ENCODE data around the gene FAM163A.
"Not testable (repeated sequence)": the region's sequence is repeated elsewhere in the genome, so short reads cannot be mapped to it uniquely, and the experiment has no call there.

The FAM163A gene

DNA sequence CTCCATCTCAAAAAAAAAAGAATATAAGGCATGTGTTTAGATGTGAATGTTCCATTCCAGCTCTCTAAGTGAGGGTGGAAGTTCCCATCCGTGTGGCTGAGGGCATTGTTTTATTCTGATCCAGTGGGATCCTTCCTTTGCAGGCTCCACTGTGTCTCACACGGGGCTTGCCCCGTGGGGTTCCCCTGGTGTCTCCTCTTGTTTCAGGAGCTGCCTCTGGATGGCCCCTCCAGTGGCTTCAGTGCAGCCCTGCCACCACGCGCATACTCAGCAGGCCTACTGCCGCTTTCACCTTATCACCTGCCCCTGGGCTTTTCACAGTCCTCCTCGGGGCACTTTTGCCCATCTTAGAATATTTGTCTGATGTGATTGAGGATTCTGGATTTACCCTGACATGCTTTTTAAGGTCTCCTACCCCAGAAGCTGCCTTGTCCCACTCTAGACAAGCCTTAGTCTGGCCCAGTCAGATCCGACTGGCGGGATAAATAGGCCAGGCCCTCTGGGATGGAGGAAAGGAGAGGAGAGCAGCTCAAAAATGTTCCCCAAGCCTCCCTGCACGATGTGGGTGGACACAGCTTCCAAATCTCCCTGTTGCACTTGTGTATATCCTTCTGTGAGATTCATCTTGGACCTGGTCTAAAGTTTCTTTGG lies 55.2 kb downstream of the FAM163A start:
- no peak for DNase-seq

DNA sequence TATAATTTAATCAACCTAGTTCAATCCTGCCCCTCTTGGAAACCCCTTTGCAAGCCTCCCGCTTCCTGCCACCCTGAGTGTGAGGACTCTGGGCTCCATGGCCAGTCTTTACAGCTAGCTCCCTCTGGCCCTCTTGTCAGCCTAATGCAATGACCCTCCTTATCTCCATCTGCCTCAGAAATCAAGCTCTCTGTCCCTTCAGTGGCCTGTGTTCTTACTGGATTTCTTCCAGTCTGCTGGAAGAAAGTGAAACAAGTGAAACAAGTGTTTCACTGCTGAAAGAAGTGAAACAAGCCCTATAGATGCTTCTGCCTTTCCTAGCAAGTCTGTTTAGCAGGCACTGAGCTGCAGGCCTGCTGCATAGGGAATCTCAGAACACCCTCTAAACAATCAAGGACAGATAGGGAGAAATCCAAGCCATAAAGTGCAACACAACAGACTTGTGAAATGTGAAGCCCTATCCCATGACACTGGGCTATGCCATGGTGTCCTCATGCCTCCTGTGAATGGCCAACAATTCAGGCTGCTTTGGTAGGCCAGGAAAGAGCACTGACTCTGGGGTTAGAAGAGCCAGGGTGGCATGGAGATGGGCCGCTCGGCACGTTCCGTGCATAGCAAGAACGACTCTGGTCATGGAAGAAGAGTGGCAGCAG lies 55.9 kb downstream of the FAM163A start:
- DNase-seq: no peak

GRCh38 chr1:179800481-179800880 lies 57.4 kb downstream of the FAM163A start:
- DNase-seq: no peak

- DNase-seq: no peak
These were observed 60.0 kb downstream of the FAM163A start for GRCh38 chr1:179803104-179803503.

DNA sequence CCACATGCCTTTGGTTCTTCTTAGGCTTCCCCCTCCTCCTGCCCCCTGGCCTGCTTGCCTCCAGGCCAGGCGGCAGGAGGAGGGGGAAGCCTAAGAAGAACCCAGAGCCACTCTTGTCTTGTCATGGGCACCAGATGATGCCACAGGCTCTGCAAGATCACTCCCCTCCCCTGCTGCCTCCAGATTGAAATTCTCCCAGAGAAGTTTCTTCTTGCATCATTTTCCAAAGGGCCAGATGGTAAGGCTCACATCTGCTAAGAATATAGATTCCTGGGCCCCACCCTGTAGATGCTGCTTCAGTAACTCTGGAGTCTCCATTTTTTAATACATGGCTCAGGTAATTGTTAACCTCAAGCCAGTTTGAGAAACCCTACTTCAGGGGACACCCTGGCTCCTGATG lies 60.8 kb downstream of the FAM163A start:
- DNase-seq: no peak

GRCh38 chr1:179804417-179804816 lies 61.3 kb downstream of the FAM163A start:
- not testable (repeated sequence) for DNase-seq

DNA sequence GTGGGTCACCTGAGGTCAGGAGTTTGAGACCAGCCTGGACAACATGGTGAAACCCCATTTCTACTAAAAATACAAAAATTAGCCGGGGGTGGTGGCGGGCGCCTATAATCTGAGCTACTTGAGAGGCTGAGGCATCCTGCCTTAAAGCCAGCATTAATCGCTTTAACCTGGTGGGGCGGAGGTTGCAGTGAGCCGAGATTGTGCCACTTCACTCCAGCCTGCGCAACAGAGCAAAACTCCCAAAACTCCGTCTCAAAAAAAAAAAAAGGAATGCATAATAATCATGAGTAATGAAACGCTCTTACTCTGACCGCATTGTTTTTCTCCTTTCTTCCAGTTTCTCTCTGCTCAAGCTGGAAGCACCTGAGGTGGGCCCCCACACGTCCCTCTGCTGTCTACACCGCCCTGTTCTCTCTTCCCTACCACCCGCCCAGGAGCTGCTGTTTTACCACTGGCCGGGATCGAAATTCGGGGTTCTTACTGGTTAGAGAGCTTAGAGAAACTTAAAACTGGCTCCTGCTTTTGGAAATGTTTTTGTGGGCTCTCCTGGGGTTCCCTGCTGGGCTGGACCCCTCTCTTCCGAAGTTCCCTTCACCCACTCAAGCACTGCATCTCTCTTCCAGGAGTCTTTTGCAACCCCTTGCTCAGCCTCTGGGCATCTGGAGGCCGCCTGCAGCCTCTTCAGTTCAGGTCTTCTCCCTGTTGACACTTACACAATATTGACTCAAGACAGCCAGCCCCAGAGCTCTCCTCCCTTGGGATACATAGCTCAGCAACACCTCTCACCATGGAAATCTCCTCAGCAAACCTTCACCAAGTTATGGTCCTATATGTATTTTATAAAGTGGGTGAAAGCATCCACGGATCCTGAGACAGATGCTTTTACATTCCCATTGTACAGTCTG lies 62.5 kb downstream of the FAM163A start:
- no peak for DNase-seq

- no peak for DNase-seq
These were observed 63.2 kb downstream of the FAM163A start for GRCh38 chr1:179806333-179806732.

DNA sequence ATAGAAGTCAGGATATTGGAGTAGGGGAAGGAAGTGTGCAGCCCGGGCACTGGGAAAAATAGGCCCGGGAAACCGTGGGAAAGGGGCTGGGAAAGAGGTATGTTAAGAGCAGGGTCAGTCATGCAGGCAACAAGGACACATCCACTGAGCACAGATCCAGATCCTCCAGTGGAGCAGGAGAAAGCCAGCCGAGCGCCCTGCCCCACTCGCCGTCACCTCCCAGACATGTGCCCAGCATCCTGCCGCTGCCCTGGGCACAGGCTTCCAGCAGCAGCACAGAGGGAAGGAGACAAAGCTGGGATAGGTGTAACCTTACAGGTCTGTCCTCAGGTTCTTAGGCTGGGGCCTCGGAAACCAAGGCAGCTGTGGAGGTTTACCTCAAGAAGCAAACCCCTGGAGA lies 64.2 kb downstream of the FAM163A start:
- no peak for DNase-seq

GRCh38 chr1:179807691-179808485 lies 64.8 kb downstream of the FAM163A start:
- DNase-seq: no peak

DNA sequence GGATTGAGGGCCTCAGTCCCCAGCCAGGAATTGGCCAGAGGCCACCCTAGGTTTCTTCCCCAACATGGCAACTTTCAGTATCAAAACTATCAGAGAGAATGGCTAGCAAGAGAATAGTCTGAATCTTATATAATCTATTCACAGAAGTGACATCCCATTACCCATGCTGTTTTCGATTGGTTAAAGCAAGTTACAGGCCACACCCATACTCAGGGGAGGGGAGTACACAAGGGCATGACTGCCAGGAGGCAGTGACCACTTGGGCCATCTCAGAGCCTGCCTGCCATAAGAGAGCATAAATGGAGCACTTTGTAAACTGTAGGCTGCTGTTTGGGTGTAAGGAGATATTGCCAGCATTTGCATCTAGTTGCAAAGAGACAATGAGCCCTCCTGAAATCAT lies 65.4 kb downstream of the FAM163A start:
- DNase-seq: no peak

DNA sequence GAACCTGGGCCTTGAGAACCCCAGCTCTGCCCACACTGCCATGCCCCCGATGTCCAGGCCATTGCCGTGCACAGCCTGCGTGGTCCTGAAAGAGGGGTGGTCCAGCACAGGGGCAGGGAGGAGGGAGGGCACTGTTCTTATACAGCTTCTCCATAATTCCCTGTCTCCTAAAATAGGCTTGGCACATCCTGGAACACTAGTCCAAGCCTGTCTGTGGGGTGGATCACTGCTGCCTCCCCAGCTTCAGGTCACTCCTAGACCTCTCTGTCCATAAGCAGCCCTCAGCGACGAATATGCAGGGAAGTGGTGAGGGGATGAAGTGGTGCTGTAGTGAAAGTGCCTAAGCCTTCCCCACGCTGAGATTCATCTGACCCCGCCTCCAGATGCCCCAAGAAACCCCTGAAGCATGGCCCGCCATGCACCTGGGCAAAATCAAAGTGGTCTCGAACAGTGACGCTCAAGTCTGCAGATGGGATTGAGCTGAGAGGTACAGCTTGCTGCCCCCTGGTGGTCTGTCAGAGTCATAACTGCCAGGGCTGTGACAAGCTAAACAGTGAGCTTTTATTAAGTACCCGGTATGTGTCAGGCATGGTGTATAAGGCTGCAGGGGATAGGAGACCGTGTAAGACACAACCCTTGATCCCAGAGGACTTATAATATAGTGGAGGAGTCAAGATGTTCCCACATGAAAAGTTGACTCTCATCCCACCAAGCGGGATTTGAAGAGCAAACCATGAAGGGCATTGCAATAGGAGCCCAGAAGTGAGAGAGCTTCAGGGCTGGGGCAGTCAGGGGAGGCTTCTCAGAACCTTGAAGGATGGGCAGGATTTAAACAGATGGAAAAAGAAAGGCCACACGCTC lies 66.6 kb downstream of the FAM163A start:
- DNase-seq: peak; percentile 56

- no peak for DNase-seq
These were observed 67.2 kb downstream of the FAM163A start for GRCh38 chr1:179810367-179810715.

- DNase-seq: no peak
These were observed 69.6 kb downstream of the FAM163A start for GRCh38 chr1:179812501-179813292.

GRCh38 chr1:179813626-179814545 lies 70.8 kb downstream of the FAM163A start:
- DNase-seq: no peak

DNA sequence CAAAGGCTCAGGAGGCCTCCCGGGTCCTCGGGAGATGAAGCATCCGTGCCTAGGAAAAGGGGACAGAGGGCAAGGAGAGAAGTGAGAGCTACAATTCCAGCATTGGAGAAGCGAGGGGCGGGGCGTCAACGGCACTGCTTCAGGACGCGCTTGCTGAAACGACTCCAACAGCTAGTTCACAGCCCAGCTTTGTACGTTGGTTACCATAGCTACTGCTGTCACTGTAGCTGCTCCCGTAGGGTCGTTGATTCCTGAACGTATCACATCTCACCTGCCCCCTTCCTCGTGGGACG lies 71.4 kb downstream of the FAM163A start:
- no peak for DNase-seq

- no peak for DNase-seq
These were observed 72.5 kb downstream of the FAM163A start for GRCh38 chr1:179815641-179816040.

GRCh38 chr1:179816196-179816960 lies 73.3 kb downstream of the FAM163A start:
- DNase-seq: no peak

GRCh38 chr1:179817056-179817455 lies 74.0 kb downstream of the FAM163A start:
- no peak for DNase-seq

Data from midbrain (tissue), 1 donor.